GM18870 (cell line): Measurements from ENCODE around the gene DNAJC10.
"Not testable (repeated sequence)": the region's sequence is repeated elsewhere in the genome, so short reads cannot be mapped to it uniquely, and the experiment has no call there.

Experiments used
- ATAC-seq: cut with Tn5 transposase; IDR thresholded peaks from one replicate; pipeline ENCODE4 v1.9.1; 2021; ENCODE audit warnings: moderate library complexity; ENCODE audit not compliant: unreplicated experiment

DNAJC10 gene

DNA sequence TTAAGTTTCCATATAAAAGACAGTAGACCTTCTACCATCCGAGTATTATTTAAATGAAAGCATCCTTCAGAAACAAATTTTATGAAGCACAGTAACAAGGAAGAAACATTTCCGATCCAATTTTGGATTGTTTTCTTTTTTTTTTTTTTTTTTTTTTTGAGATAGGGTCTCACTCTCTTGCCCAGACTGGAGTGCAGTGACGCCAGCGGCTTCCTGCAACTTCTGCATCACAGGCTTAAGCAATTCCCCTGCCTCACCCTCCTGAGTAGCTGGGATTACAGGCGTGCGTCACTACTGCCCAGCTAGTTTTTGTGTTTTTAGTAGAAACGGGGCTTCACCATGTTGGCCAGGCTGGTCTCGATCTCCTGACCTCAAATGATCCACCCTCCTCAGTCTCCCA is 3.1 kb downstream of the DNAJC10 start:
- not testable (repeated sequence) for ATAC-seq

- no peak for ATAC-seq
Measured at GRCh38 chr2:182724656-182725055, 8.6 kb downstream of the DNAJC10 start.

- no peak for ATAC-seq
Measured at GRCh38 chr2:182726473-182726872, 10.4 kb downstream of the DNAJC10 start.

DNA sequence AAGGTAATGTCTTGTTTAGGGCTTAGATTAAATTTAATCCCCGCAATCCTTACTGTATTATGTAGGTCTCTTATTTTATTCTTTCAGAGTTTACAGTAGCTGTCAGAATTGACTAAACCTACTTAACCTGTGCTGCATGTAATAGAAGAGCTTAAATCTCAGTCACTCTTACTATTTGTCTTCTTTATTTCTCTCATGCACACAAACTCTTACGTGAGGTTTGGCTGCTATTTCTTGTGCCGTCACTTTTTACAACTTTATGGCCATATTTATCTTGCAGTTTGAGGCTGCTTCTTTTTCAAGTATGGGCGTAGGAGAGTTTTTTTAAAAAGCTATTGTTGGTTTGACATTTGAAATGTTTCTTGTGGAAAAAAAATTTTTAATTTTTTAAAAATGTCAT is 12.0 kb downstream of the DNAJC10 start:
- no peak for ATAC-seq

- ATAC-seq: no peak
Measured at GRCh38 chr2:182729710-182730339, 13.8 kb downstream of the DNAJC10 start.

DNA sequence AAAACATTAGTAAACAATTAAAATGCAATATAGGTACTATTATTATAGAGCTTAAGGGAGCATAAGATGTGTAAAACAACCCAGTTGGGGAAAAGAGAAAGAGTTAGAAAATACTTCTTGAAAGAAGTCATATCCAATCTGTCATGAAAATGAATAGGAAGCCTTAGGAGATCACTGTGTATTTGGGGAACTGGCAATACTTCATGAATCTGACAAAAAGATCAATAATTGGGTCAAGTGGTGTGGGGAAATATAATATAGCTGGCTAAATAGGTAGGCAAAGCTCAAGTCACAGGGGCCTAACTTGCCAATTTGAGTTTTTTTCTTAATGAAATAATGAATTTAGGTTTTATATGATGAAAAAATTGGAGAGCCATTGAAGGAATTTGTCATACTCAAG is 14.4 kb downstream of the DNAJC10 start:
- ATAC-seq: no peak

DNA sequence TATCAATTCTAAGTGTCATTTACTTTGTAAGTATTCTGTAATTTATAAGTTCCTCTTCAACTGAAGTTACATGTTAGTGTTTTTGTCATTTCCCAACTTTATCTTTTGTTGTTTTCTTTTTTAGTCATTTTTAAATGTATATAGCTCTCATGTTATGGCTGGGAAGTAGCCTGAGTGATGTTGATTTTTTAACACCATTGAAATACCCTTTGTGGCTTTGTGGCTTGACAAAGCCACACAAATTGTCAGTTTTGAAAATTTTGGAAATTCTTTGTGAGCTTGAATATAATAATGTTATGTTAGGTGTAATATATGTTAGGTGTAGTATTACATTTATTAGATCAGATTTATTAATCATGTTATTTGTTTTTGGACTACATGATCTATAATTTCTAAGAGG is 16.7 kb downstream of the DNAJC10 start:
- no peak for ATAC-seq

- no peak for ATAC-seq
Measured at GRCh38 chr2:182733572-182733971, 17.5 kb downstream of the DNAJC10 start.

- ATAC-seq: not testable (repeated sequence)
Measured at GRCh38 chr2:182736856-182737255, 20.8 kb downstream of the DNAJC10 start.

DNA sequence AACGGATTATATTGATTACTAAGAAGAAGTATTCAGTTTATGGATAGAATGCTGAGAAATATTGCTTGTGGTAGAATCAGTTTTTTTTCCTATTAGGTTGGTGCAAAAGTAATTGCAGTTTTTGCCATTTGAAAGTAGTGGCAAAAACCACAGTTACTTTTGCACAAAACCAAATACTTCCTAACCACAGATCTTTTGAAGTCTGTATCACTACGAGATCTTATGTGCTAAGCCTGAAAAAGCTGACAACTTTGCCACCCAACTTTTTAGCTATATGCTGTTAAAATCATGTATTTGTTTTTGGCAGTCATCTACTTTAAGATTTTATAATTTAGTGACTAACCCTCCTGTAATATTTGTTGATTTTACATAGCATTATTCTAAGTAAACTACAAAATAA is 24.6 kb downstream of the DNAJC10 start:
- ATAC-seq: no peak

DNA sequence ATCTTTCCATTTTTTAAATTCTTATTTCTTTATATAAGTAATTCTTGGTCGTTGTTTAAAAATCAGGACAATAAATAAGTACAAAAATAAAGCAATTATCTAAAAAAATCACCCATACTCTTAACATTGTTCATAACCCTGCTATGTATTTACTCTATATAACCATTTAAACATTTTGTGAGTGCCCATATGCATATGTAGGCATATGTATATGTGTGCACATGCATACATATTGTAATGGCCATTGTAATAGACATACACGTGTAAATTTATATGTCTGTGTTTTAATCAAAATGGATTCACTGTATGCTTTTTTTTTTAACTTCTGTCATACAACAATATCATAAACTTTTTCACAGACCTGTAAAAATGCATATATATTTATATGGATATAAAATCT is 25.6 kb downstream of the DNAJC10 start:
- no peak for ATAC-seq

- no peak for ATAC-seq
Measured at GRCh38 chr2:182744490-182744889, 28.4 kb downstream of the DNAJC10 start.

- ATAC-seq: no peak
Measured at GRCh38 chr2:182745061-182745460, 29.0 kb downstream of the DNAJC10 start.

DNA sequence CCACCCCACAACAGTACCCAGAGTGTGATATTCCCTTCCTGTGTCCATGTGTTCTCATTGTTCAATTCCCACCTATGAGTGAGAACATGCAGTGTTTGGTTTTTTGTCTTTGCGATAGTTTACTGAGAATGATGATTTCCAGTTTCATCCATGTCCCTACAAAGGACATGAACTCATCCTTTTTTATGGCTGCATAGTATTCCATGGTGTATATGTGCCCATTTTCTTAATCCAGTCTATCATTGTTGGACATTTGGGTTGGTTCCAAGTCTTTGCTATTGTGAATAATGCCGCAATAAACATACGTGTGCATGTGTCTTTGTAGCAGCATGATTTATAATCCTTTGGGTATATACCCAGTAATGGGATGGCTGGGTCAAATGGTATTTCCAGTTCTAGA is 29.8 kb downstream of the DNAJC10 start:
- ATAC-seq: not testable (repeated sequence)

- no peak for ATAC-seq
Measured at GRCh38 chr2:182754231-182754630, 38.2 kb downstream of the DNAJC10 start.

GRCh38 chr2:182758379-182758778 is 42.3 kb downstream of the DNAJC10 start:
- no peak for ATAC-seq

GRCh38 chr2:182761903-182762302 is 45.8 kb downstream of the DNAJC10 start:
- ATAC-seq: no peak

DNA sequence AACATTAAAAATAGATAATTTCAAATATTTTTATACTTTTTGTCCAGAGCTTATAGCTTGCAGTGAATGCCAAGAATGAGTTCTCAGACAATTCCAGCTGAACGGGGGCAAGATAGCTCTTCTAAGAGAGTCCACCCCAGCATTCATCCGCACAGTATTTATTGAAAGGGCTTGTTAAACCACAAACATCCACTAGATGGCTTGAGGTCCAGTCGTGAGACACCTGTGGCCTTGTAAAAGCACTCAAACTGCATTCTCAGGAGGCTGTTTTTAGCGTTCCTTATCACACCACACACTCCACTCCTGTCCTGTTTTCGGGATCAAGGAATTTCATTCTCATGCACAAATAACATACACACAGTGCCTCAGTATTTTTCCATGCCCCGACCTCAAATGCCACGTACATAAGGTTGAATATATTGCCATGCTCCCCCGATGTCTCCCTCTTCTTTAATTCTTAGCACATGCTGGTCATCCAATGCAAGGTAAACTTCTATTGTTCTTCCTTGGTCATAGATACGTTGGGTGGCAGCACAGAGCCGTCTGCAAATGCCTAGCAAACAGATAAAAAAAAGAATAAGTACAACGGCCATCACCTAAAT is 47.4 kb downstream of the DNAJC10 start:
- ATAC-seq: no peak

DNA sequence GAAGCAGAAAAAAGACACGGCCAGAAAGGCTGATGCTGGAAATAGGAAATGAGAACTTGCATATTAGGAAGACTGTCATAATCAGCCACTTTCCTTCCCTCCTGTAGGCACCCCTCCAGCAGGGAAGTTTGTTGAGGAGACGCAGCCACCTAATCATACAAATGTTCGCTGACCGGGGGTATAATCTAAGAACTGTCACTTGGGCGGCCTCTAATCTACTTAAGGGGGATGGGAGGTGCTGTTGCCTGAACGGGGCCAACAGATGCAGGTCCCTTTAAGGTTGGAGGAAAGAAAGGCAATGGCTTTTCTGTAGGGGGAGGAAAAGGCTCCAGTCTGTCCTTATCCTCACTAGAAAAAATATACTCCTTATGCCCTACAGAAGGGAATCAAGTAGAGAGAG is 50.6 kb downstream of the DNAJC10 start:
- ATAC-seq: no peak

DNA sequence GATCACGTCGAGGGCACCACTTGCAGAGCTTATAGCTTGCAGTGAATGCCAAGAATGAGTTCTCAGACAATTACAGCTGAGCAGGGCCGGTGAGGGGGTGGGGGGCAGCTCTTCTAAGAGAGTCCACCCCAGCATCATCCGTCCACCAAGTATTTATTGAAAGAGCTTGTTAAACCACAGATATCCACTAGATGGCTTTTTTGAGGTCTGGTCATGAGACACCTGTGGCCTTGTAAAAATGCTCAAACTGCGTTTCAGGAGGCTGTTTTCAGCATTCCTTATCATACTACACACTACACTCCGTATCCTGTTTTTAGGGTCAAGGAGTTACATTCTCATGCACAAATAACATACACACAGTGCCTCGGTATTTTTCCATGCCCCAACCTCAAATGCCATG is 51.5 kb downstream of the DNAJC10 start:
- ATAC-seq: no peak

GRCh38 chr2:182768950-182769349 is 52.9 kb downstream of the DNAJC10 start:
- ATAC-seq: not testable (repeated sequence)

- ATAC-seq: no peak
Measured at GRCh38 chr2:182779323-182779722, 63.3 kb downstream of the DNAJC10 start.

- not testable (repeated sequence) for ATAC-seq
Measured at GRCh38 chr2:182781099-182781498, 65.0 kb downstream of the DNAJC10 start.
